NB4 (cell line): ENCODE measurements around the gene IKBKE.

Source experiments
- POLR2A ChIP-seq: IDR thresholded peaks from 2 replicates; pipeline ENCODE4 v1.6.1; 2011; ENCODE audit warnings: mild to moderate bottlenecking; ENCODE audit not compliant: insufficient read length; ENCODE audit errors: extremely low read depth
- TF ChIP-seq, protein P1 (sequence below): IDR thresholded peaks from 2 replicates; pipeline ENCODE4 v1.6.1; 2011; ENCODE audit warnings: low read depth, low read length
- TF ChIP-seq, protein P2 (sequence below): IDR thresholded peaks from one replicate; pipeline ENCODE4 v1.5.1; 2012; ENCODE audit warnings: low read depth, low read length

DNA sequence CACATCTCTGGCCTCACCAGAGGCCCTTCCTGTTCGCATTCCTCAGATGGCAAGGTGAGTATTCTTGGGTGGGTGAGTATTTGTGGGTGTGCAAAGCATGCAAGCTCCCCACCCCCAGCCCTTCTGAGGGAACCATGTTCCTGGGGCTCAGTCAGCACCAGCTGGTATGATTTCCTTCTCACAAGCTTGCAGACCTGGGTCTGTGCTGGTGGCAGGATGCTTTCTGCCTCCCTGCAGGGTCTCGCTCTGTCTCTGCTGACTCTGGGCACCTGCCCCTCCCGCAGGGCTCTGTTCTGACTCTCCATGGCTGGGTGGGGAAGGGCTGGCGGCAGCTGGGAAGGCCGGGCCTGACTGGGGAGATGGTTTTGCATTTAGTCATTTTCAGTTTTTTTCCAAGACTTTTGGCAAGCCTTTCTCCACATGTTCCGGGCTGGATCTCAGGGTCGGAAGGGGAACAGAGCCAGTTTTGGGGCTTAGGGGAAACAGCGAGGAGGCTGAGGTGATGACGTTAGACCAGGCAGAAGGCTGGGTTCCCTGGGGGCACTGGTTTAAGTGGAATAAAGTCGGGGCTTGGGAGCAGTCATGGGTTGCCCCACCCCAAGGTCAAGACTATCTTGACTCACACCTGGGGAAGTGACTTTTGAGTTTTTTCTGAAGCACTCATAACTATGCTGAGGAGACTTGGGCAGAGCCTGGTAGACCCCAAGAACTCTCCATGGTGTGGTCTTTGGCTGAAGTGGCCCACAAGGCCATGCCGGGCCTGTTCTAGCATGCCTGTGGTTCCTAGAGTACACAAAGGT lies 43.2 kb downstream of the IKBKE start:
- TF ChIP-seq, protein P1, sequence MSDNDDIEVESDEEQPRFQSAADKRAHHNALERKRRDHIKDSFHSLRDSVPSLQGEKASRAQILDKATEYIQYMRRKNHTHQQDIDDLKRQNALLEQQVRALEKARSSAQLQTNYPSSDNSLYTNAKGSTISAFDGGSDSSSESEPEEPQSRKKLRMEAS = no peak
- TF ChIP-seq, protein P2, sequence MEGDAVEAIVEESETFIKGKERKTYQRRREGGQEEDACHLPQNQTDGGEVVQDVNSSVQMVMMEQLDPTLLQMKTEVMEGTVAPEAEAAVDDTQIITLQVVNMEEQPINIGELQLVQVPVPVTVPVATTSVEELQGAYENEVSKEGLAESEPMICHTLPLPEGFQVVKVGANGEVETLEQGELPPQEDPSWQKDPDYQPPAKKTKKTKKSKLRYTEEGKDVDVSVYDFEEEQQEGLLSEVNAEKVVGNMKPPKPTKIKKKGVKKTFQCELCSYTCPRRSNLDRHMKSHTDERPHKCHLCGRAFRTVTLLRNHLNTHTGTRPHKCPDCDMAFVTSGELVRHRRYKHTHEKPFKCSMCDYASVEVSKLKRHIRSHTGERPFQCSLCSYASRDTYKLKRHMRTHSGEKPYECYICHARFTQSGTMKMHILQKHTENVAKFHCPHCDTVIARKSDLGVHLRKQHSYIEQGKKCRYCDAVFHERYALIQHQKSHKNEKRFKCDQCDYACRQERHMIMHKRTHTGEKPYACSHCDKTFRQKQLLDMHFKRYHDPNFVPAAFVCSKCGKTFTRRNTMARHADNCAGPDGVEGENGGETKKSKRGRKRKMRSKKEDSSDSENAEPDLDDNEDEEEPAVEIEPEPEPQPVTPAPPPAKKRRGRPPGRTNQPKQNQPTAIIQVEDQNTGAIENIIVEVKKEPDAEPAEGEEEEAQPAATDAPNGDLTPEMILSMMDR = no peak
- no peak for TF ChIP-seq POLR2A
